Panc1 (cell line): ENCODE results near the gene F11. TPM values are rescaled to one million over a fixed set of nuclear protein-coding genes. Genes with fewer than 3 reads are reported as not detected.

Experiments used
- ATAC-seq: fragments of 200-7000 bp; cut with Tn5 transposase; 2 replicates; pipeline ENCODE4 v1.9.1; 2020; ENCODE audit warnings: mild to moderate bottlenecking, moderate library complexity
- BruUV-seq: library from RNA; stranded (reverse); fragments of 400-500 nt; replicated peaks from 2 replicates; lab custom pipeline; 2021; lab: Mats Ljungman, UMichigan
- CTCF ChIA-PET: fragments of 300-600 bp; sonication (Branson Sonifier 250); formaldehyde crosslinking; loops from one replicate; lab custom pipeline; 2022; ENCODE audit warnings: antibody characterized with exemption; lab: Charles Lee
- POLR2A ChIA-PET: fragments of 300-600 bp; sonication (Branson Sonifier 250); formaldehyde crosslinking; loops from one replicate; lab custom pipeline; 2022; ENCODE audit warnings: antibody characterized with exemption; lab: Charles Lee
- DNase-seq: peaks from one replicate; pipeline ENCODE4 v3.0.0-alpha.2; 2010; ENCODE audit warnings: low read depth, low spot score
- H3K27ac ChIP-seq: 2 replicates; pipeline ENCODE4 v1.5.1; 2011; ENCODE audit warnings: mild to moderate bottlenecking, low read length, inconsistent platforms
- H3K27me3 ChIP-seq: fragments of 200-500 bp; sonication (Bioruptor generic); 2 replicates; pipeline ENCODE4 v1.6.0; 2014; ENCODE audit warnings: low read length, inconsistent platforms; ENCODE audit not compliant: control insufficient read depth, insufficient read depth
- H3K36me3 ChIP-seq: fragments of 200-500 bp; sonication (Bioruptor generic); 2 replicates; pipeline ENCODE4 v1.5.1; 2014; ENCODE audit warnings: inconsistent platforms, mild to moderate bottlenecking, low read length, moderate library complexity; ENCODE audit not compliant: control insufficient read depth, insufficient read depth
- H3K4me1 ChIP-seq: 2 replicates; pipeline ENCODE4 v1.5.1; 2011; ENCODE audit warnings: inconsistent platforms, mild to moderate bottlenecking, low read length, moderate library complexity; ENCODE audit not compliant: control insufficient read depth, insufficient read depth
- H3K4me3 ChIP-seq, 2 experiments: 2 replicates each; pipeline ENCODE4 v1.5.1; 2011 to 2012; ENCODE audit warnings: low read depth in 2 of 2, low read length in 2 of 2, mild to moderate bottlenecking in 2 of 2, inconsistent platforms in 1 of 2, moderate library complexity in 1 of 2
- H3K9me3 ChIP-seq: fragments of 200-500 bp; sonication (Bioruptor generic); 2 replicates; pipeline ENCODE4 v1.5.1; 2014; ENCODE audit warnings: low read depth, mild to moderate bottlenecking, inconsistent platforms, low read length, moderate library complexity; ENCODE audit not compliant: control insufficient read depth, insufficient read depth
- CTCF ChIP-seq: fragments of 450-650 bp; IDR thresholded peaks from 2 replicates; pipeline ENCODE4 v1.5.1; 2017; ENCODE audit warnings: mild to moderate bottlenecking
- POLR2AphosphoS5 ChIP-seq: IDR thresholded peaks from 2 replicates; pipeline ENCODE4 v1.6.1; 2012; ENCODE audit warnings: mild to moderate bottlenecking, low read depth, low read length, moderate library complexity
- REST ChIP-seq, 2 experiments: IDR thresholded peaks; 2 replicates each; pipeline ENCODE4 v1.6.1; 2011 to 2012; ENCODE audit warnings: low read depth in 2 of 2, control low read depth in 1 of 2, low read length in 1 of 2, mild to moderate bottlenecking in 1 of 2, moderate library complexity in 1 of 2; ENCODE audit not compliant: insufficient read depth in 1 of 2
- SIN3A ChIP-seq: IDR thresholded peaks from 2 replicates; pipeline ENCODE4 v1.6.1; 2012; ENCODE audit warnings: low read depth, mild to moderate bottlenecking, low read length, moderate library complexity, borderline replicate concordance; ENCODE audit not compliant: insufficient read depth
- TCF7L2 ChIP-seq: IDR thresholded peaks from 2 replicates; pipeline ENCODE4 v1.6.1; 2011; ENCODE audit warnings: mild to moderate bottlenecking, low read depth, low read length, inconsistent platforms
- in situ Hi-C: cut with HindIII; loops from 2 replicates; pipeline ENCODE4 v1.10.0; 2016; ENCODE audit warnings: low sequenced_read_pairs, low pct_unique_long_range_greater_than_20kb
- intact Hi-C: fragments of 100-400 bp; cut with micrococcal nuclease; formaldehyde crosslinking; loops from one replicate; pipeline ENCODE4 v1.10.0; 2022; ENCODE audit not compliant: unreplicated experiment
- total RNA-seq: library from RNA; stranded (reverse); gene quantifications from one replicate; pipeline ENCODE4 v1.2.1, GENCODE V29; 2021; ENCODE audit not compliant: unreplicated experiment

F11 gene
- total RNA-seq, 1 experiment from 2014 or later = not detected

GRCh38 chr4:186236126-186236525 is 29.9 kb upstream of the F11 start:
- intact Hi-C loops = no loop called here
- no peak for TF ChIP-seq CTCF
- Histone ChIP-seq H3K36me3 (no peaks in the 10 kb centered on the region), H3K27me3 (no peaks in the 10 kb centered on the region), H3K27ac (no peak overlapping the region), H3K4me3 (no peak overlapping the region), H3K9me3 (no peaks in the 10 kb centered on the region), H3K4me1 (no peaks in the 10 kb centered on the region)
- no TSS peak for BruUV-seq
- DNase-seq = no peak
- ATAC-seq = no peak
- POLR2A ChIA-PET = no interaction called here
- CTCF ChIA-PET = no interaction called here
- in situ Hi-C loops = no loop called here

- H3K9me3 ChIP-seq = no peaks in the 10 kb centered on the region
- POLR2A ChIA-PET = no interaction called here
- H3K27me3 ChIP-seq = no peaks in the 10 kb centered on the region
- TF ChIP-seq SIN3A (no peak), REST (IDR thresholded peaks at IDR 0.05; ENCODE audit: insufficient read depth in 1 of 2, low read depth in 2 of 2, low read length in 1 of 2) (no peak), TCF7L2 (no peak), POLR2AphosphoS5 (no peak), CTCF (no peak)
- H3K27ac ChIP-seq = no peak overlapping the region
- no peaks in the 10 kb centered on the region for H3K36me3 ChIP-seq
- H3K4me3 ChIP-seq = no peak overlapping the region
- BruUV-seq = no TSS peak
- in situ Hi-C loops = no loop called here
- CTCF ChIA-PET = no interaction called here
- H3K4me1 ChIP-seq = no peaks in the 10 kb centered on the region
- ATAC-seq = no peak
- intact Hi-C loops = no loop called here
- no peak for DNase-seq
These were observed 25.5 kb upstream of the F11 start for GRCh38 chr4:186240452-186240847.
